ENCODE results near the gene AXDND1.
"Not testable (repeated sequence)": the region's sequence is repeated elsewhere in the genome, so short reads cannot be mapped to it uniquely, and the experiment has no call there.

AXDND1 gene, protein sequence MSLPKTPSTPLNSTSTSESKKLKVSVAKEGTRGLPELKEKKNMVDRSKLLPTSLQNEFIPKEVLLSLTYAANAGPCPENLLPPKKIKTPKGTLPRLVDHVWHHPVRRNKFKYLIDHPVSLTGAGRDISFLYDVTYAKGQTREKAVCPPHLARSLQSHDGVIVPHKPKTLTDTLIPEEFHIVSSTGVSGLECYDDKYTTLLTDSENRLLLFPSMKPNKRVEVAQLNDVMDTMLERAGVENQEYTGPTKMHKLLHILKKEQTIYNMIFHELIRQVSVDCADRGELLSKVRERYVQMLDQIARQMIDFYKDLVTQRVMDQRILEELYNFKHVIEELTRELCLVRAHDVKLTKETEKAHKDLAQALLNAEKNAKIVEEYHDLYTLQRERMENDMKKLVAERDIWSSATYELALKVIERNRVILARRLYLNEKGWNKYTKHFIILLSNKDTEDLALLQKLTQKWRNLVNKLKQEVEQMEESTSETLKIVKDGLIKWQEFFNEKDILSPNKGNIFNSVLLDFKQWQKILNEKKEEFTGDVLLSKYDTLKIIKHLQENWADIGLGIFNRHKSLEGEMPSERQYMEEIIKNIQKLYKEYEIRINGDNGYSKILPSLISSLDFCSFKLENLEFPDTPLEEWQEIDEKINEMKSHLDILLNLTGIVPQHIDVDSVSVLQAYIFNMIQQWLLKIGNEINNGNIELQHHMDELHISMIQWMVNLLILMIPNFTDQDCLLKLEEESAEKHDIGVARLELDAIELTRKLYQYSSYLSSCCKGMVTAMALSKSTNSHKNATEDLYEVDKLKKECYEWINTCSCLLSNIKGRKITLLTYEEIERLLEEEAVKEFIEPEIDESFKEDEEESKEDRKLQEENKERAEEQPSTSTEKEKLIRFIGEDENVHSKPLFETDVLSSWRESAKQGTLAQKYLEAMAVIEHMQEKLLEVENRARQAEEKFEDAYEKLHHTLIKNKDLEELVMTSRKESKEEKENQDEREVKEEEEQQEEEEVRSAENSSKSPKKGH

DNA sequence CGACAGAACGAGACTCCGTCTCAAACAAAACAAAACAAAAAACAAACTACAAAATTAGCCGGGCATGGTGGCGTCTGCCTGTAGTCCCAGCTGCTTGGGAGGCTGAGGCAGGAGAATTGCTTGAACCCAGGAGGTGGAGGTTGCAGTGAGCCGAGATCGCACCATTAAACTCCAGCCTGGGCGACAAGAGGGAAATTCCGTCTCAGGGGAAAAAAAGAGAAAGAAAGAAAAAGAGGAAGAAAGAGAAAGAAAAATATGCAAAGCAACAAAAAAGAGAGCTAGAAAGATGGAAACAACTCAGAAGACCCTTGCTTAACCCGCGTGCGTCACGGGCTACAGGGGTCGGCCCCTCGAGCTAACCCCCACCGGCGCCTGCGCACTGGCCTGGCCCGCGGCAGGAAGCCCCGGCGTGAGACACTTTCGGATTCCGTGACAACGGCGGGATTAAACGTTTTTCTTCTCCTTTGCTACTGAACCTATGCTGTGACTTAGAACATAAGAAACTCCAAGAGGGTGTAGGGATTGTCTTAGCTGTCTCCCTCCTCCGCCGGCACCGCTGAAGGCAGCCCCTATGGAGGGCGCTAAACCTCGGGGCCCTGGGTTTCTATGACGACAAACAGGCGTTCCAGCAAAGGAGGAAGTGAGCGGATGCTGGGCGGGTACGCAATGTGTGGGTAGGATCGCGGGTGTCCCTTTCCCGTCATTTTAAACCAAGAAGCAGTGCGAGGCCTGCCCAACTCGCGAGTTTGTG is at the start of gene AXDND1:
AXDND1 (plus strand) TSS at position 630 of the 751 bp plus-strand sequence. CDS start 539 bp downstream, outside the sequence.
- DNase-seq: peak; percentile 93 to 98

DNA sequence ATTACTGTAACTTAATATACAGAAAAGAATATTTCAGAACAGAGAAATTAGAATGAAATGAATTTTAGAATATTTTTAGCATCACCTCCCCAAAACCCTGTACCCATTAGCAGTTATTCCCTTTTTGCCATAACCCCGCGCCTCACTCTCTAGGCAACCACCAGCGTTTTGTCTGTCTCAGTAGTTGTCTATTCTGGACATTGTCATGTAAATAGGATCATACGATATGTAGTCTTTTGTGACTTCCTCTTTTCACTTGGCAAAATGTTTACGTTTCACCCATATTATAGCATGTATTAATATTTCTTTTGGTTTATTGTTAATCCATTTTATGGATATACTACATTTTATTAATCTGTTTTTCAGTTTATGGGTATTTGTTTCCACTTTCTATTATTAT is 47.3 kb upstream of the AXDND1 start:
- DNase-seq: no peak

DNA sequence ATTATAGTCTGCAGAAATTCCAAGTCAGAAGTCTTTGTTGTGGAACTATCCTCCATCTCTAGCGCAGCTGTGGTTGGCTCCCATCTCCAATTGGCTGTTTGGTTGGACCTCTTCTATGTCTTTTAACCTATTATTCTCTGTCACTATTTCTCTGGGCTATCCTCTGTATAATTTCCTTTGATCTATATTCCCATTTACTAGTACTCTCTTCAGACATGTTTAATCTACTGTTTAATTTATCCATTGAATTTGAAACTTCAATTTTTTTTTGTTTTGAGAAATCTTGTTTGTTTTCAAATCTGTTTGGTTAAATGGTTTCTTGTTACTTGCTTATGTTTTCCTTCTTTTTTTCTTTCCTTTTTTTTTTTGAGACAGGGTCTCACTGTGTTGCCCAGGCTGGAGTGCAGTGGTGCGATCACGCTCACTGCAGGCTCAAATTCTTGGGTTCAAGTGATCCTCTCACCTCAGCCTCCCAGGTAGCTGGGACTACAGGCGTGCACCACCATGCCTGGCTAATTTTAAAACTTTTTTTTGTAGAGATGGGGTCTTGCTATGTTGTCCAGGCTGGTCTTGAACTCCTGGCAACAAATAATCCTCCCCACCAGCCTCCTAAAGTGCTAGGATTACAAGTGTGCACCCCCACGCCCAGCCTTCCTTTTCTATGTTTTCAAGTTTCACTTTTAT is 44.1 kb upstream of the AXDND1 start:
- no peak for DNase-seq

DNA sequence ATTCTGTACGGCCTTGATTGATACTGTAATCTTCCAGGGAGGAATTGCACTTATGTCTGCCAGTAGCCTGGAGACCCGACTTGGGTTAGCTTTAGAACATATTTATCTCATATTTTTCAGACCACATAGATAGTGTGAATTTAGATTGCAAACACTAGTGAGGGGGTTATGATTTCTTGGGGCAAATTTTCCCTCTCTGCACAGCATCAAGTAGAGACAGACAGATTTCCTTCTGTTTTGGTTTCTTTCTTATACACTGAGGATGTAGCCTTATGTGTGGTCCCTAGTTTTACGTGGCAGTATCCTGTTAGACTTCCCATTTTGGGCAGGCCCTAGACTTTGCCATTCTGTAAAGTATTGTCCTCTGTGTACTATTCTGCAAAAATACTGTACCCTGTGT is 43.2 kb upstream of the AXDND1 start:
- DNase-seq: no peak

DNA sequence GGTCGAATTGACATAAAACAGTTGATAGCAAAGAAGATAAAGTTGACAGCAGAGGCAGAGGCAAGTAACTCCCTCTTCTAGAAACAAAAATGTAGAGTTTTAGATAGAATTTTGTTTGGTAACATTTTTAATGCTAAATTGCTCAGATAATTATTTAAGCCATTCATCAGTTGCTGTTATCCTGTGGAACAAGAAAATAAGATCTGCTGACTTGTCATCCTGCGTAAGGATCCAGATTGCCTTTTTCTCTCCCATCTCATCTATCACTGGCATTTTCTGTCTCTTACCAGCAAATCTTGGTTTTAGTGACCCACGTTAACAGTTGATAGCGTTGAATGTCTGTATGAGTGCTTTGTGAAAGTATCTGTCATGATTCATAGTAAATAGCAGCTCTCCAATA is 42.3 kb upstream of the AXDND1 start:
- no peak for DNase-seq

DNA sequence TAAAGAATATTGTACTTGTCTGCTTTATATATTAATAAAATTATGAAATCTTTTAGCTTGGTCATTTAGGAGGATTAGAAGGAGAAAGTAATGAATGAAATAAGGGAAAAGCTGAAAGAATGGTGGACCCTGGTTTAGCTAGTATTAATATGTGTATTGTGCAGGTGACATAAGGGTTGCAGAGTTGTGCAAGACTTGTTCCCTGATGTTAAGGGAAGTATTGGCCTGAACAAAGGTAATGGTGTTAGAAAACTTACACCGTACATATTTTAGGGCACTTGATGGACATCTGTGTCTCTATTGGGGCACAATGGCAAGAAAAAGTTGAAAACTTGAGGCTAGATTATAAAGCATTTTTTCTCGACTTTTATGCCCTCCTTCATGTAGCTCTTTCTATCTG is 39.9 kb upstream of the AXDND1 start:
- no peak for DNase-seq

DNA sequence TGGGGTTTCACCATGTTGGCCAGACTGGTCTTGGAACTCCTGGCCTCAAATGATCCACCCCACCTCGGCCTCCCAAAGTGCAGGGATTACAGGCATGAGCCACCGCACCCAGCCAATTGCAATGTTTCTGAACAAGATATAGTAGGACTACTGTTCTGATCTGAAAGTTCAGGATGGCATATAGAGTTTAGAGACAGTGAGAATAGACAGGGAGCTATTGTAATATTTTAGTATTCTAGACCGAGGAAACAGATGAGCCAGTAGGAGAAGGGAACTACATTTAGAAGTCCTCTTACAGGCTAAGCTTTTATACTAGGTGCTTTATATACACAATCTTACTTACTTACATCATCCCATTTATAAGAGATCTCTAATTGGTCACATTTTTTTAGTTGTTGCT is 39.0 kb upstream of the AXDND1 start:
- no peak for DNase-seq

DNA sequence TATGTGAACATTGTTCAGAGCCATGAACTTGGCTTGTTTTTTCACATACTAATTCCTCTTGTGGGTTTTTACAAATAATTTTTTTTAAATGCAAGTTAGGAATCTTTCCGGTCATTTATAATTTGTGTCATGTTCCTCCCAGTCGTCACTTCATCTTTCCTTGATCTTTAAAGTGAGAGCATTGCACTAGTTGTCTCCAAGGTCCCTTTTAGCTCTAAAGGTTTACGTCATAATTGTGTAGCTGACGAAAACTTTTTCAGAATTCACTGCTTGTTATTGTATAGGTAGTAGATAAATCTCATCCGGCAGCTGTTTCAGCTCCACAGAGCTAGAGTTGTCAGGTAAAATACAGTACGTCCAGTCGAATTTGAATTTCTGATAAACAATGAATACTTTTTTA is 38.6 kb upstream of the AXDND1 start:
- no peak for DNase-seq

DNA sequence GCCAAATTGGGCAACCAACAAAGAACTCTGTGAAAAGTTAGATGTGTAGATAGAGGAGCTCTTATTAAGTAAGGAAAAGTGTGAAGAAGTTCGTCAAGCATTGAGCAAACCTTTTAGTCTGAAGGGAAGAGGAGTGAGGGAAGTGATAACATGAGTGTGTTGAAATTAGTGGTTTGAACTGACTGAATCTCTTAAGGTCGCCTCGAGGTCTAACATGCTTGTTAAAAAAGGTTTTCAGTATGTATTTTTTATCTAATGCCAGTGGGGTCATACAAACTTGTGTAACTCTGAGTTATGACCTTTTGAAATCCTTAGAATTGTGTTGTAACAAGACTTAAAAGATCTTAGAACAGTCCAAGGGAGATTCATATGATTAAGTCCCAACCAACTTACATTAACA is 38.1 kb upstream of the AXDND1 start:
- no peak for DNase-seq

DNA sequence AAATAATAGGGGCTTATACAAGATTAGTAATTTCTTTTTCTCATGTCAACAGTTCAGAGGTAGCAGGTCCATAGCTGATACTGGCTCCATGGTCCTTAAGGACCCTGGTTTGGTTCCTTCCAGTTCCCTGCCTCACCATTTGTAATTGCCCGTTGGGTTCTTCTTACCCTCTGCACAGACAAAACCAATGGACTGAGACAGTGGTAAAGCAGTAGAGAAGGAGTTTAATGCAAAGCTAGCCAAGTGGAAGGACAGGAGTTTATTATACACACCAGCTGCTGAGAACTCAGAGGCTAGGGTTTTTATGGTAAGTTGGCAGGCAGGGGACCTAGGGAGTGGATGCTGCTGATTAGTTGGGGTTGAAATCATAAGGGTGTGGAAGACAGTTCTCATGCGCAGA is 35.9 kb upstream of the AXDND1 start:
- no peak for DNase-seq

DNA sequence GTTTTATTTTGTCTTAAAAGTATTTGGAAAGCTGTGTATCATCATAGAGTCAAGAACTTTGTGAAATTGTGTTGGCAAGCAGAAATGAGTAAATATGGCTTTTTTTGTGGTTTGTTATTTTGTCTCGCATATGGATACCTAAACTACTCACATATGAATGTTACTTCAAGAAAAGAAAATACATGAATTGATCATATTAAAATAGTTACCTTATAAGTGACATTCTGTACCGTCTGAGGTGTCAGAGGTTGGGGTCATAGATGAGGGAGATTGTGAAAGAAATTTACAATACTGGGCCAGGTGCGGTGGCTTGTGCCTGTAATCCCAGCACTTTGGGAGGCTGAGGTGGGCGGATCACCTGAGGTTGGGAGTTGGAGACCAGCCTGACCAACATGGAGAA is 31.3 kb upstream of the AXDND1 start:
- DNase-seq: no peak

DNA sequence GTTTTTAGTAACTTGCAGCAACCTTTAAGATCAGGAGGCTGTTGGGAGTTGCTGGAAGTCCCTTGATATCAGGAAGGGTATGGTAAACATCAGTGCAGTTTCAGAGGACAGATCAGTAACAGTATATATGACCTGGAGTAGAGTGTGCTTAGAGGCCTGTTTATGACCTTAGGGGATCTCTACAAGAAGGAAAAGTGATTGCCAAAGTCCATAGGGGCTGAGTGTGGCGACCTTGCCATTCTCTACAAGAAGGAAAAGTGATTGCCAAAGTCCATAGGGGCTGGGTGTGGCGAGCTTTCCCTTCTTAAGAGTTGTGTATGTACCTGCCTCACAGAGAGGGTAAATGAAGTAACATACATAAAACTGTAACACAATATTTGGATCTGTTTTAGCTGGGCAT is 28.5 kb upstream of the AXDND1 start:
- DNase-seq: no peak

DNA sequence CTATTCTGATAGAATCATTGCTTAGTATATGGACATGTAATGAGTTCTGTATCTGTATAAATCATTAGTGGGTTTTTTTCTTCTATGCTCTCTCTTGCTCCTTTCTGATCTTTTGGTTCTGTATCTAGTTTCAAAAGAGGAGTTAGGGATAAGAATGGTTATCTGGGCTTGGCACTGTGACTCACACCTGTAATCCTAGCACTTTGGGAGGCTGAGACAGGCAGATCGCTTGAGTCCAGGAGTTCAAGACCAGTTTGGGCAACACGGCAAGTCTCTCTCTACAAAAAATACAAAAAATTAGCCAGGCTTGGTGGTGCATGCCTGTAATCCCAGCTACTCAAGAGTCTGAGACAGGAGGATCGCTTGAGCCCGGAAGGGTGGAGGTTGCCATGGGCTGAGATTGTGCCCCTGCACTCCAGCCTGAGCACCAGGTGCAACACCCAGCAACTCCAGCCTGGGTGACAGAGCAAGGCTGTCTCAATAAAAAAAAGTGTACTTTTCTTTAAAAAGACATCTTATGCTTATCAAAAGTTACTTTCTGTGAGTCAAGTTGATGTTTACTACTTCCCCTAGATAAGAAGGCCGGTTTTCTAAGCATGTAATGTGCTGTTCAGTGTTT is 27.7 kb upstream of the AXDND1 start:
- DNase-seq: no peak

DNA sequence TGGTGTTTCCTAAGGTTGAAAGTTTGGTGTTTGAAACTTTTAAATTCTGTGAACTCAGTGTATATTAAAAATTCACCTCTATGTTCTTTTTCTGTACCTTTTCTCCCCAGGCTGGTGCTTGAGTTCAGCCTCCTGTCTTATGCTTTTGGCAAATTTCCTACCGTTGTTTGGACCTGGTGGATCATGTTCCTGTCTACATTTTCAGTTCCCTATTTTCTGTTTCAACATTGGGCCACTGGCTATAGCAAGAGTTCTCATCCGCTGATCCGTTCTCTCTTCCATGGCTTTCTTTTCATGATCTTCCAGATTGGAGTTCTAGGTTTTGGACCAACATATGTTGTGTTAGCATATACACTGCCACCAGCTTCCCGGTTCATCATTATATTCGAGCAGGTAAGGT is 24.9 kb upstream of the AXDND1 start:
- no peak for DNase-seq

DNA sequence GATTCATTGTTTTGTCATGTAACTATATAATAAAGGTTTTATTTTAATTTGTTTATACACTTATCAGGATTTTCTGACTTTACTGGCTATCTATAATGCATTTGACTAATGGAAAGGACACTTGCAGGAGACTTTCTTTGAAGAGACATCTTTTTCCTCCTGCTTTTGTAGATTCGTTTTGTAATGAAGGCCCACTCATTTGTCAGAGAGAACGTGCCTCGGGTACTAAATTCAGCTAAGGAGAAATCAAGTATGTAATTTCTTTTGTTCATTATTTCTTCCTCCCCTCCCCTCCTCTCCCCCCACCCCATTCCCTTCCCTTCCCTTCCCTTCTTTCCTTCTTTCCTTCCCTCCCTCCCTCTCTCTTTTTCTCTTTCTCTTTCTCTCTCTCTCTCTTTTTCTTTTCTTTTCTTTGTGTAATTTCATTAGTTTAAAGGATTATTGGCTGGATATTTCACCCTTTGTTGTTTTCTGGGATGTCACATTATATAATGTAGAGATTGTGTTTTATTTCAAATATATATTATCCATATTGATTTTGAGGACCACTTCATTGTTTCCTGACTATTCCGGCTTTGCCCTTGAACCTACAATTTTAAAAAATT is 23.7 kb upstream of the AXDND1 start:
- no peak for DNase-seq

DNA sequence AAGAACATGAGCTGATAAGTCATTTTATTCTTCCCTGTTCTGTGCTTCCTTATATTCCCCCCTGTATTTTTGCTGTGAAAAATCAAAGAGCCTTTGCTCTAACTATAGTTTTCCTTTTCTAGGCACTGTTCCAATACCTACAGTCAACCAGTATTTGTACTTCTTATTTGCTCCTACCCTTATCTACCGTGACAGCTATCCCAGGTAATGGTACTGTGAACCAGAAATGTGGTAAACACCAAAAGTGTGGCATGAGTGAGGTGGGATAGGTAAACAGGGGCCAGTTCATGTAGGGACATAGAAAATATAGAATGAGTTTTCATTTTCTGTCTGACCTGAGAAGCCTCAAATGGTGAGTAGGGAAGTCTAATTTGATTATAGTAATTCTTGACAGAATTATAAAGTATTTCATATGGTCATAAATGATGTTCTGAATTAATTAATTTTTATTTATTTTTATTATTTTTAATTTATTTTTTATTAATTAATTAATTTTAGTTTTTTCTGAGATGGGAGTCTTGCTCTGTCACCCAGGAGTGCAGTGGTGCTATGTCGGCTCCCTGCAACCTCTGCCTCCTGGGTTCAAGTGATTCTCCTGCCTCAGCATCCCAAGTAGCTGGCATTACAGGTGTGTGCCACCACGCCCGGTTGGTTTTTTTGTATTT is 22.9 kb upstream of the AXDND1 start:
- DNase-seq: no peak

DNA sequence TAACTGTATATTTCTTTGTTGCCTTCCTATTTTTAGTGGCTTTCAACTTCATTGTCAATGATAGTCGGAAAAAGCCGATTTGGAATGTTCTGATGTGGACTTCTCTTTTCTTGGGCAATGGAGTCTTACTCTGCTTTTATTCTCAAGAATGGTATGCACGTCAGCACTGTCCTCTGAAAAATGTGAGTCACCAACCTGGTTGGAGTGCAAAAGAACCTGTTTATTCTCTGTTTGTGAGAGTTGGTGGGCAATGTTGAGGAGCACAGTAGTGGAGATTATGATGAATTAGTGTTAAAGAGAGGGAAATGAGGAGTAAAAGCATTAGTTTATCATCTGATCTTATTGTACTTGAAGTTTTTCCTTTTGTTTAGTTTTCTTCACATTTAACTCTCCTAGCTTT is 14.5 kb upstream of the AXDND1 start:
- no peak for DNase-seq

DNA sequence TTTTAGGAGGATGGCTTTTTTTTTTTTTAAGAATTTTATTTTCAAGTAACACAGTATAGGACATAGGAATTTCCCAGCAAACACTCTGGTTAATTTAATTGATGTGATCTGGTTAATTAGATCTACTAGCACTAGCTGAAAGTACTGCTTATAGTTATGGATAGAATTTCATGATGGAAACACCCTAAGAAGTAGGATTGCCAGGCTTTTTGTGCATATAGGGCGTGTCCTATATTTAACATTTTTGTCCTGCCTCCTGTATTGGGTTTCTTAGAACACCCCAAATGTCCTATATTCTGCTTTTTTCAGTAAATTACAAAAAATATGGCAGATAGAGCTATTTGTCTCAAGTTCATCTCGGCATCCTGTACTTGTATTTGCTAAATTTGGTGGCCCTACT is 13.5 kb upstream of the AXDND1 start:
- DNase-seq: no peak

DNA sequence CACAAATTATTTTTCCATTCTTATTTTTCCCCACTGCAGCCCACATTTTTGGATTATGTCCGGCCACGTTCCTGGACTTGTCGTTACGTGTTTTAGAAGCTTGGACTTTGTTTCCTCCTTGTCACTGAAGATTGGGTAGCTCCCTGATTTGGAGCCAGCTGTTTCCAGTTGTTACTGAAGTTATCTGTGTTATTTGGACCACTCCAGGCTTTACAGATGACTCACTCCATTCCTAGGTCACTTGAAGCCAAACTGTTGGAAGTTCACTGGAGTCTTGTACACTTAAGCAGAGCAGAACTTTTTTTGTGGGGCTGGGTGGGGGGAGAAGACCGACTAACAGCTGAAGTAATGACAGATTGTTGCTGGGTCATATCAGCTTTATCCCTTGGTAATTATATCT is 12.2 kb upstream of the AXDND1 start:
- DNase-seq: no peak

DNA sequence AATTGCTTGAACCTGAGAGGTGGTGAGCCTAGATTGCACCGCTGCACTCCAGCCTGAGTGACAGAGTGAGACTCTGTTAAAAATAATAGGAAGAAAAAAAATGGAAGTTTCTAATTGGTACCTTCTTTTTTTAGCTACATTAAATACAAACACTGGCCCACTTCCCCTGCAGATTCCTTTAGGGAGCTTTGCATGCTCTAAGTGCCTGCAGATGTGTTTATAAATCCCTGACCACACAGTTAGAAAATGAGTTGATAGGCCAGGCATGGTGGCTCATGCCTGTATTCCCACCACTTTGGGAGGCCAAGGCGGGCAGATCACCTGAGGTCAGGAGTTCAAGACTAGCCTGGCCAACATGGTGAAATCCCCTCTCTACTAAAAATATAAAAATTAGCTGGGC is 4.1 kb upstream of the AXDND1 start:
- DNase-seq: not testable (repeated sequence)

All from NCI-H526 (cell line).